HG02943 (cell line): ENCODE measurements around the gene ADIPOR2.

Experiments
- ATAC-seq: cut with Tn5 transposase; IDR thresholded peaks from one replicate; pipeline ENCODE4 v1.9.1; 2021; ENCODE audit warnings: mild to moderate bottlenecking, low read depth, moderate library complexity; ENCODE audit not compliant: unreplicated experiment

Gene ADIPOR2

GRCh38 chr12:1690578-1691122 lies at the start of gene ADIPOR2:
Gene ADIPOR2, plus strand, starts transcription at chr12:1691070. Its CDS starts 63,274 bp downstream, at chr12:1754344.
- ATAC-seq, result peak; percentile 98

- ATAC-seq, result no peak
Measured at GRCh38 chr12:1642513-1642912, 48.4 kb upstream of the ADIPOR2 start.

GRCh38 chr12:1643043-1643442 lies 47.8 kb upstream of the ADIPOR2 start:
- no peak for ATAC-seq

GRCh38 chr12:1643905-1644533 lies 46.9 kb upstream of the ADIPOR2 start:
- no peak for ATAC-seq

- no peak for ATAC-seq
Measured at GRCh38 chr12:1644534-1645438, 46.1 kb upstream of the ADIPOR2 start.

- ATAC-seq, result no peak
Measured at GRCh38 chr12:1645819-1646218, 45.1 kb upstream of the ADIPOR2 start.

- no peak for ATAC-seq
Measured at GRCh38 chr12:1646569-1647284, 44.1 kb upstream of the ADIPOR2 start.

- no peak for ATAC-seq
Measured at GRCh38 chr12:1647285-1647669, 43.6 kb upstream of the ADIPOR2 start.

- no peak for ATAC-seq
Measured at GRCh38 chr12:1650260-1650977, 40.5 kb upstream of the ADIPOR2 start.

GRCh38 chr12:1650978-1651361 lies 39.9 kb upstream of the ADIPOR2 start:
- no peak for ATAC-seq

- ATAC-seq, result no peak
Measured at GRCh38 chr12:1651946-1652345, 38.9 kb upstream of the ADIPOR2 start.

- ATAC-seq, result no peak
Measured at GRCh38 chr12:1655225-1655788, 35.6 kb upstream of the ADIPOR2 start.

GRCh38 chr12:1656902-1657301 lies 34.0 kb upstream of the ADIPOR2 start:
- no peak for ATAC-seq

GRCh38 chr12:1657688-1658087 lies 33.2 kb upstream of the ADIPOR2 start:
- ATAC-seq, result no peak

GRCh38 chr12:1660304-1661187 lies 30.3 kb upstream of the ADIPOR2 start:
- ATAC-seq, result no peak

- peak; percentile 63 for ATAC-seq
Measured at GRCh38 chr12:1661553-1662335, 29.1 kb upstream of the ADIPOR2 start.

GRCh38 chr12:1662761-1663439 lies 28.0 kb upstream of the ADIPOR2 start:
- no peak for ATAC-seq
